ENCODE data around the gene NRG3. TPM values are rescaled to one million over a fixed set of nuclear protein-coding genes. Genes with fewer than 3 reads are reported as not detected.
"Not testable (repeated sequence)": the region's sequence is repeated elsewhere in the genome, so short reads cannot be mapped to it uniquely, and the experiment has no call there.

Gene NRG3
- polyA plus RNA-seq, 4 donors = 12.0 to 14.3 (median 13.3) TPM

DNA sequence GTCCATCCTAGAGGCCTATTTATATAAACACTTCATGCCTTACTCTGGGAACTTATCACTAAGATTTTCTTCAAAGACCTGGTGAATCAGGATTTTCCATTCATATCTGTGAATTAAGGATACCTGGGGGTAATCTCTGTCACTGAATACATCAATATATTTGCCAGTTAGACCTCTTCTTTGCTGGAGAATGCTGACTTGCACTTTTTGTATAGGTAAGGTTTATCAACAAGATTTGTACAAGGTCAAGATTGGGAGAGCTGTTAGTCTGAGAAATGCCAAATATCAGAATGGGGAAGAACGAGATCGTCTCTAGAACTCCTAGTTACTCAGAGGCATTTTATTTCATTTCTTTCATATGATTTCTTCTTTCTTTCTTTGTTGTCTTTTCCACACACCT lies 1060.0 kb downstream of the NRG3 start:
- no peak for DNase-seq (ENCODE audit: low read depth in 4 of 4, low spot score in 3 of 4)

DNA sequence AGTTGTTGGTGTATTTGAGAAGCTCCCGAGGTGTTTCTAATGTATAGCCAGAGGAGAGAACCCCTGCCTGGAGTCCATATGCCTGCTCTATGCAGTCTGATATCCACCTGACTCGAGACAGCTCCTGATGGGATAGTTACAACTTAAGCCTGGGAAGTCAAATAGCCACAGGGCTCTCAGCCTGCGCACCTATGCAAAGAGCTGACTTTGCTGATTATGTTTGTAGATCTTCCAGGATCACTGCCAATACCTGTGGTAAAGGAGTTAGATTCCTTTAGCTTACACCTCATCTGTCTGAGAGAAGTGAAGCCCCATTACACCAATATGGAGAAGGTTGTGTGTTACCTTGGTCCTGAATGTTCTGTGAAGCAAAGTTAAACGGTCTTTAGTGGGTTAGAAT lies 1063.3 kb downstream of the NRG3 start:
- DNase-seq (ENCODE audit: low read depth in 4 of 4, low spot score in 3 of 4) = no peak

DNA sequence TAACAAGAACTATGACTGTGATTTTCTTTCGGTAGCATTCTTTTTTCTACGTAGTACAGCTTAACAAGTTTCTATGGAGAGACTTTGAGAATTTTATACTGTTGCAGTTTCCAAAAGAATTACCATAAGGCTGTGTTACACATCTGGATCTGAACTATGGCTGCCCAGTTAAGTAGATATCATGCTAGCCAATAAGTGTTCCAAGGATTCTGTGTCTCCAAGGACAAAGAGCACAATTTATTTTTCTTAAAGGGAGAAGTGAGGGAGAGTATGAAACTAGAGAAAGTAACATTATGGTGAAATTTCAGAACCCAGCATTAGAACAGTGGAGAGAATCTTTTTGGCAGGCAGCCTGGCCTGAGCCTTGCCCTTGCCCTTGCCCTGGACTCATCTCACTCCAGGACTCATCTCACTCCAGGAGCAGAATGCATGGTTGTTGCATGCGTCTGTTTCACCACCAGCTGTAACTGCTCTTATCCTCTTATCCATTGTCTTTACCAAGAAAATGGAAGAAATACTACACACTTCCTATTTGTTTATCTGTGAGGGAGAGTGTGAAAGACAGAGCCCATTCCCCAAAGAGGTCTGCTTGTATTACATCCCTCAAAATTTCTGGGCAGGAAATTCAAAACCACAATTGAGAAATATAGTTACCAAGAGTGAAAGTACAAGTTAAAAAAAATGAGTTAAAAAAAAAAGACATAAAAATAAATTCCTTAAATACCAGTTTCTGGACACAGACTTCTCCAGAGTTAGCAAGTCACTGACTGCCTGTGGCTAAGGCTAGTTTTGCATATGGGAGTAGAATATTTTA lies 1067.5 kb downstream of the NRG3 start:
- peak in 2 of 4 donors; percentile 5 to 10 for DNase-seq (ENCODE audit: low read depth in 4 of 4, low spot score in 3 of 4)

DNA sequence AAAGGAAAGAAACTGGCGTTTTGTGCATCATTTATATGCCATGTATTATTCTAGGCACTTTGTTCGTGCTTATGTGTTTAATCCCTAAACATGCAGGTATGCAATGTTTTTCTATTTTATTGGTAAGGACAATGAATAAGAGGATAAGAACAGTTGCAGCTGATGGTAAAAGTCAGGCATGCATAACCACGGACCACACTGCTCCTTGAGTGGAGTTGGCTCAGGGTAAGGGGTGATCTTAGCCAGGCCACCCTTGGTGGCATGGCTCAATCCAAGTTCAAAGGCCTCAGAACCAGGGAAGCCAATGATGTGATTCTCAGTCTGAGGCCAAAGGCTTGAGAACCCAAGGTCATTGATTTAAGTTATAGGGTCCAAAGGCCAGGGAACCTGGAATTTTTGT lies 1068.1 kb downstream of the NRG3 start:
- no peak for DNase-seq (ENCODE audit: low read depth in 4 of 4, low spot score in 3 of 4)

DNA sequence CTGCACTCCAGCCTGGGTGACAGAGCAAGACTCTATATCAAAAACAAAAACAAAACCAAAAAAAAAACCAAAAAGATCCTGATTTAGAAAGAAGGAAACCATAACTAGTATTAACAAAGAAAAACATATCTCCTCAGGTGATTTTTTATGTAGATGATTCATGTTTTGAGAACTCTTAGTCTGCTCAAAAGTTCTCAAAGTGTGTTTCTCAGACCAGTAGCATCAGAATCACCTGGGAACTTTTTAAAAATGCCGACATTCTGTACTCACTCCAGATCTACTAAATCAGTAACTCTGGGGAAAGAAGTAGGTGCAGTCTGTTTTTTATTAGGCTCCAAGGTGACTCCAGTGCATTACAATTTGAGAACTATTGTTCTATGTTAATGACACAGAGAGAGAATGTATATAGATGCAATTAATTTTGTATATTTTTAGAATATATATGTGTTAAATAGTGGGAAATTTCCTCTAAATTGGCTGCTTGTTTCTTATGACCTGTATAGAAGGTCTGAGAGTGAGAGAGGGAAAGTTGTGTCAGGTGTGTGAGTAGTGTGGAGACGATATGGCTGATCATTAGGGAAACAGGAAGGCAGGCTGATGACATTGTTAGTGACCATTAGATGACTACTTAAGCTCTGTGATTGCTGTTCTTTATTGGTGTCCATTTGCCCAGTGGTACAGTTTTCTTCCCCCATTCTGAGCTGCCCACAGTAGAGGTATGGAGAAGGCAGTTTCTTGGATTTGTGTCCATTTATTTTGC lies 1075.0 kb downstream of the NRG3 start:
- DNase-seq (ENCODE audit: low read depth in 4 of 4, low spot score in 3 of 4) = no peak

DNA sequence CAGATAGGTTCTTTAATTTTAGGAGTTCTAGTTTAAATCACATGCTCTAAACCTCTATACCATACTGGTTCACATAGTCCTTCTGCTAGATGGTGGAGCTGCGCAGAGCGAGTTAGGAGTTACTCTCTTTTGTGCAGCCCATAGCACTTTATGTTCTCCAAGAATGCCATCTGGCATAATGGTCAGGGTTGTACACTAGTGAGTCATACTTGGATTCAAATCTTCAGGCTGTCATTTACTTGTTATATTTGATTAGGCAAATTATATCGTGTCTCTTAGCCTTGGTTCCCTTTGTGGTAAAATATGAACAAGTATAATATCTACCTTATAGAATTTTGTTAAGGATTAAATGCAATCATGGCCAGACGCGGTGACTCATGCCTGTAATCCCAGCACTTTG lies 1078.3 kb downstream of the NRG3 start:
- no peak for DNase-seq (ENCODE audit: low read depth in 4 of 4, low spot score in 3 of 4)

DNA sequence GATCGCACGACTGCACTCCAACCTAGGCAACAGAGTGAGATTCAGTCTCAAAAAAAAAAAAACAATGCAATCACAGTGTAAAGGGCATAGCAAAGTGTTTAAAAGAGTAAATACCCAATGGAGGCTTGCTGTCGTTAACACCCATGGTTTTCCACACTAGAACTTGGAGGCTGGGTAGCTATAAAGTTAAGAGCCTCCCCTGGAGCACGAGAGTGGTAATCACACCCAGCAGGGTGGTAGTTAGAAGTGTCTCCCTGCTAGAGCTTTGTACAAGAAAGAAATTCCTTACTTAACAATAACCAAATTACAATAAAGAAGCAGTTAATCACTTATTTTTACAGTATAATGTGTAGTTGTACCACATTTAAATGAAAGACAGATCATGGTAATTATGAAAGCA lies 1078.9 kb downstream of the NRG3 start:
- no peak for DNase-seq (ENCODE audit: low read depth in 4 of 4, low spot score in 3 of 4)

DNA sequence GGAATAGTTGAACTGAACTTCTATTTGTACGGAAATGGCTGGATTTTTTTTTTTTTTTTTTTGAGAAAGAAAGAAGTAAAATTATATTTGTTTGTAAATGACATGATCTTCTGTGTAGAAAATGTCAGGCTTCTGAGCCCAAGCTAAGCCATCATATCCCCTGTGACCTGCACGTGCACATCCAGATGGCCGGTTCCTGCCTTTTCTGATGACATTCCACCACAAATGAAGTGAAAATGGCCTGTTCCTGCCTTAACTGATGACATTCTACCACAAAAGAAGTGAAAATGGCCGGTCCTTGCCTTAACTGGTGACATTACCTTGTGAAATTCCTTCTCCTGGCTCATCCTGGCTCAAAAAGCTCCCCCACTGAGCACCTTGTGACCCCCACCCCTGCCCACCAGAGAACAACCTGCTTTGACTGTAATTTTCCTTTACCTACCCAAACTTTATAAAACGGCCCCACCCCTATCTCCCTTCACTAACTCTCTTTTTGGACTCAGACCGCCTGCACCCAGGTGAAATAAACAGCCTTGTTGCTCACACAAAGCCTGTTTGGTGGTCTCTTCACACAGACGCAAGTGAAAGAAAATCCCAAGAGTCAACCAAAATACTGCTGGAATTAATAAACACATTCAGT lies 1085.5 kb downstream of the NRG3 start:
- not testable (repeated sequence) for DNase-seq (ENCODE audit: low read depth in 4 of 4, low spot score in 3 of 4)

DNA sequence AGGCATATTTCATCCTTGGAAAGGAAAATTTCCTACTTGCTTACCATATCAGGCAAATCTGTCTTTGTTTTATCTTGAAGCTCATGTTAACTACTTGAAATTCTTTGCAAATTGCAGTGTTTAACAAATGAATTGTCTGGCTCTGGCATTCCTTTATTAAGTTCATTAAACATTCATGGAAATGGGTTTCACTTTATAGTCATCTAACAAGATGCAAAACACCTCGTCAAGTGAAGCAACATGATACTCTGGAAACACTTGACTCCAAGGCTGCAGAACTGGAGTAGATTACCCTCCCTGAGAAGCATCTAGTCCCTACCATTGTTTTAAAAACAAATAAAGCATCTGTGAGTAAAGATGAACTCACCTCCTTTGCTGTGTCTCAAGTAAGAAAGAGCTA lies 1086.9 kb downstream of the NRG3 start:
- no peak for DNase-seq (ENCODE audit: low read depth in 4 of 4, low spot score in 3 of 4)

DNA sequence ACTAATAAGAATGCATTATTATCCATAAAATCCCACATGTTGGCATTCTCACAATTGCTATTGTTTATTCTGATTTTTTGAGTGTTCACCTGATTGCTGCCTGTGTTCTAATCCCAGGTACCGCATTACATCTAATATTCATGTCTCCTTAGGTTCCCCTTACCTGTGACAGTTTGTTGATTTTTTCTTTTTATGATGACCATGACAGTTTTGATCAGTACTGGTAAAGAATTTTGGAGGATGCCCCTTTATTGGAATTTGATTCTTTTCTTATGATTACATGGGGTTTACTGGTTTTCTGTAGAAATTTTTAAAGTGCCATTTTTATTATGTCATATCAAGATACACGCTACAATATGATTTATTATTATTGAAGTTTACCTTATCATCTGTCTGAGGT lies 1091.1 kb downstream of the NRG3 start:
- DNase-seq (ENCODE audit: low read depth in 4 of 4, low spot score in 3 of 4) = no peak

DNA sequence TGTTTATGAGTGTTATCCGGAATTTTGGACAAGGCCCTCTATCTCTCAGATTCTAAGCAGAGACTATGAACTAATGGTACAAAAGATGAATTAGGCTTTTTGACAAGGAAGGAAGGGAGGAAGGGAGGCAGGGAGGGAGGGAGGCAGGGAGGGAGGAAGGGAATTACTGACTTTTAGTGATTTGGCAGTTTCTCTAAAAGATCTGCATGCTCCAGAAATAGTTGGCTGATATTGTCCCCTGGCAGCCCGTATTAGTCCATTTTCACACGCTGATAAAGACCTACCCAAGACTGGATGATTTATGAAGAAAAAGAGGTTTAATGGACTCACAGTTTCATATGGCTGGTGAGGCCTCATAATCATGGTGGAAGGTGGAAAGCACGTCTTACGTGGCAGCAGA lies 1093.5 kb downstream of the NRG3 start:
- DNase-seq (ENCODE audit: low read depth in 4 of 4, low spot score in 3 of 4) = no peak

DNA sequence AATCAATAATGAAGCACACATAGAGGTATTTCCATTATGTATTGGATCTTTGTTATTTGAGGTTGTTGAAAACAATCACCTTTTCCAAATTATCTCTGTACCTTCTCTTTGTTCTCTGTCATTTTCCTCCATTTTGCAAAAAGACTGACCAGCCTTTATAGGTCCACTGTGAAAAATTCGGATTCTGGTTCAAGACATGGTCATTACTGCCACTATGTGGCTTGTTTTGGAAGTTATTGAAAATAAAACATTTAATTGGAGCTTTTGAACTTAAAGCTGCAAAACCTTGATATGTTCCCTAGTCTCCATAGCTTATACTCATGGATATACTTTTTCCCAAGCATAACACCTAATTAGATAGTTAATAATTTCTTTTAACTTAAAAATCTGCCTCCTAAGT lies 1094.4 kb downstream of the NRG3 start:
- DNase-seq (ENCODE audit: low read depth in 4 of 4, low spot score in 3 of 4) = no peak

DNA sequence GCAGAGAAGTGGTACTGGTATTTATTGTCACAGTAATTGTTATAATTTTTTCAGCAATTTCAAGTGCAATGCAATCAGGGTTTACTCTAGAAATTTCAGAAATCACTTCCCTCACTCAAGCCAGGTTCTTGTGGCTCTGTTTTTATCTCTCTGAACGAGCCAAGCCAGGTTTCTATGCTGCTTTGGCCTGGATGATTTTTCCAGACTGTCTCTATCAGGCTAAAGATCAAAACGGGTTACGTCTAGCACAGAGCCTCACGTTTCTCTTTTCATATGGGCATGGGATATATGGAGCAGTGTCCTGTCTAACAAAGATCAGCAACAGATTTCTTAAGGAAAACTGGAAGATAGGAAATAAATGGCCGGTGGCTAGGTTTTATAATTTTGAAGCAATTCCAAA lies 1105.3 kb downstream of the NRG3 start:
- DNase-seq (ENCODE audit: low read depth in 4 of 4, low spot score in 3 of 4) = no peak

DNA sequence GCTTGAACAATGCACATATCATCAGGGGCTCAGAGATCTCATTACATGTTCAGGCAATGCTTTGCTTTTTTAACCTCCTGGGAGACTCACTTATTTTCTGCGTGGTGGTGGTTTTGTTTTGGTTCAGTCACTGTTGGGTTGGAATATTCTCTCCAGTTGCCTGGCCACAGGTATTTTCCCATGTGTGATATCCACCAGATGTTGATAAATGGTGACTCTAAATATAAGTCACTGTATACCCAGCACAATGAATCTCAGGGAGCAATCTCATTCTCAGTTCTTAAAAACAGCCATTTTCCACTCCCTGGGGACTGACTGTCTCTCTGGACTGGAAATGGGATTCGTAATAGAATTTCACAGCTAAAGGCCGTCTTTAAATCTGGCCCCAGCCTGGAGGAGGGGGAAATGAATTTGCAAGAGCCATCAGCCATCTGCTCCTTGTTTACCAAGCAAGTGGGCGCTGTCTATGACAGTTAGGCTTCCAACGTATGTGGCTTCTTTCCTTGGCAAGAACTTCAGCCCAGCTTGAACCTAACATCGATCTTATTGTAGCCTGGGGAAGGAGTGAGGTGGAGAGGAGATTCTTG lies 1106.2 kb downstream of the NRG3 start:
- no peak for DNase-seq (ENCODE audit: low read depth in 4 of 4, low spot score in 3 of 4)

DNA sequence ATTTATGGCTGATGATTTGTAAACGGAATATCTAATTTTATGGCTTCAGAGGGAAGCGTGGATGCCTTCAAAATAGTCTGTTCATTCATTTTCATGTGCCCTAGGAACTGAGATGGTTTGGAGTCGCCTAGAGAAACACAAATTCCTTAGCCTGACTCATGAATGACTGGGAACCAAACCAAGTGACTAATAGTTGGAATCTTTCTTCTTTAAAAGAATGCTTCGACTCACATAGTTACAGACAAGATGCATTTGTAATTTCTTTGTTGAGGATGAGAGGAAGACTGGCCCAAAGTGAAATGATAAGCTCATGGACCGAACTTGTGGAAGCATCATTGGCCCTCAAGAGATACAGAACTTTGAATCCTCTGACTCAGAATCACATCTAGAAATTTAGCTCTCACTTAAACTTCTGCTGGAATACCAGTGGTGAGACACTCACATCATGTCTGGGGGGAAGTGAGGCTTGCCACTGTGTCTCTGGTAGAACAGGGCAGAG lies 1107.2 kb downstream of the NRG3 start:
- DNase-seq (ENCODE audit: low read depth in 4 of 4, low spot score in 3 of 4) = no peak

DNA sequence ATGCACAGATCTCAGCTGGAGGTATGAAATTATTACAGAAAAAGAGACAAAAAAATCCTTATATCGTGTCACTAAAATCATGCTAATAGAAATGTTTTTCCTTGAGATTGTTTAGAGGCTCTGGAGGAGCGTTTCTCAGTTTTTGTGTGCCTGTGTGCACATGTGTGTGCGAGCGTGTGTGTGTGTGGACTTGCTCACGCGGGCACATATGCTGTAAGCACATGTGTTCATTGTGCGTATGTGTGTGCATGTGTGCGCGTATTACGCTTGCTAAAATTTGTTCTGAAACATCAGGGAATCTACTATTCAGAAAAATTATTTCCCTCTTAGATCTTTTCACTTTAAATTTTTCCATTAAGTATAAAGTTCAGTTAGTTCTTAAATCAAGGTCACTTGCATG lies 1111.2 kb downstream of the NRG3 start:
- DNase-seq (ENCODE audit: low read depth in 4 of 4, low spot score in 3 of 4) = no peak

DNA sequence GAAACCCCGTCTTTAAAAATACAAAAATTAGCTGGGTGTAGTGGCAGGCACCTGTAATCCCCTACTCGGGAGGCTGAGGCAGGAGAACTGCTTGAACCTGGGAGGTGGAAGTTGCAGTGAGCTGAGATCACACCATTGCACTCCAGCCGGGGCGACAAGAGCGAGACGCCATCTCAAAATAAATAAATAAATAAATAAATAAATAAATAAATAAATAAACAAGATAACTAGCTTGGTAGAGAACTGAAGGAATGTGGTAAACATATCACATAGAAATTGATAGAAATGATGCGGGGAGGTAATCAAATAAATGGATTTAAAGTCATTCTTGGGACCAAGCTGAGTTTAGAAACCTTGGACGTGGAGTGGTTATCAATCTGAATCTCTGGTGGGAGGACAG lies 1131.5 kb downstream of the NRG3 start:
- DNase-seq (ENCODE audit: low read depth in 4 of 4, low spot score in 3 of 4) = not testable (repeated sequence)

DNA sequence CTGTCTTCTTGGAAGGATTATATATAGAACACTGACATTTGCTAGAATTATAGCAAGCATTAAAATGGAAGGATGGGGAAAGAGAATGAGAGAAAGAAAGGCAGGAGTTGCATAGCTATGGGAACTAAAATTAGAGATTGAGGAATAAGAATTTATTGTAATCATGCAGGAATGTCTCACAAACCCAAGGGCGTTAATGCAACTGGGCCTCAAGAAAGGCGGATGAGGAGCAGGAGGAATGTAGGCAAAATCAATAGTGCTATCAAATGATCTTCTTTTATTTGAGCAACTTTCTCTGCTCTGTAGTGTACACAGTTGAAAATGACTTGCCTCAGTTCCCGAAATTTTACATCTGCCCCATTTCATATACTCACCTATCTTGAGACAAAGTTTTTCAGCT lies 1132.5 kb downstream of the NRG3 start:
- no peak for DNase-seq (ENCODE audit: low read depth in 4 of 4, low spot score in 3 of 4)

DNA sequence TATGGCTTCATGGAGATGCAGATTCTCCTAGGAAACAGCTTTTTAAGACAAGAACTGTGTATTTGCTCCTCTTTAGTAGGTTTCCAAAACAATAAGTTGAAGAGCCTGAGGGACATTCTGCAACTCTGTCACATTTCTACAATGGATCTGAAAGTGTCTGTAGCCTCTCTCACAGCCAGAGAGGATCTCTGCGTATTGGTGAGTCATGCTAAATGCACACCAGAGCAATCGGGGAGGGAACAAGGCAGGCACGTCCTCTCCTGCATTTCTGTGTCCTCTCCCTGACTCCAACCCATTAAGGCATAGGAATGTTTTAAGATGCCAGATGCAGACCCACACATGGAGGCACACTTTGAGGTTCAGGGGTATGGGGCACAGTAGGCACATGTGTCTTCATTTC lies 1137.9 kb downstream of the NRG3 start:
- DNase-seq (ENCODE audit: low read depth in 4 of 4, low spot score in 3 of 4) = no peak

DNA sequence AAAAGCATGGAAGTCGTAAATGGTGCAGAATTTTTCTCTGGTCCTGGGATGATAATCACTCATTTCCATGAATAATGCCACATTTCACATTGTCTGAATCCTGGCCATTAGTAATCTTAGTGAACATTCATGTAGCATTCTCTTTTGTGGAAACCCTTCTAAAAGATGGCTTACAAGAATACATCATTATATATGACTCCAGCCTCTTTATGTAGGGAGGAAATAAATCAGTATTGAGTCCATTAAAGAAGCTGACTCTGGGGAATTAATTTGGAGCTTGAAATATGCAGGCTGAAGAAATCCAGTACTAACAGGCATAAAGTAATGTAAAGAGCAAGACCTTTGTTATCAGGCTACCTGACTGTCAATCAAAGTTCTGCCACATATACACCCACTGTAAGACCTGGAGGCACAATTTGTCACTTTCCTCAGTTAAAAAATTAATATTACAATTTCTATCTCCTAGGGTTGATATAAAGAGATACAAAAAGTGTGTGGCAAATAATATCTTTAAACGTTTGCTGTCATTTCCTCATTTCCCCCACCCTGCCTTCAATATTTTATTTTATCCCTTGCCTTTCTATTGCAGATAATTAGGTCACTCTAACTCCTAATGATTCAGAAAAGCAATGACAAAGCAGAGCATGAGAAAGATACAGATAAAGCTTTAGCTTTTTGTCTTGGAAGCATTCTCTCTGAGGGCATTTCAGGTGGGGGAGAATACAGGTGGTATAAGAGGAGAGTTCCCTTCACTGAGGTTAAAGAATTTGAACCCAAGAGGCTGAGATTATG lies 1142.3 kb downstream of the NRG3 start:
- DNase-seq (ENCODE audit: low read depth in 4 of 4, low spot score in 3 of 4) = no peak
